HG03060 (cell line): ENCODE data around the gene CNTNAP2.

Experiments
- ATAC-seq: cut with Tn5 transposase; IDR thresholded peaks from one replicate; pipeline ENCODE4 v1.9.1; 2021; ENCODE audit warnings: low read depth, moderate number of reproducible peaks; ENCODE audit not compliant: unreplicated experiment

Gene CNTNAP2

DNA sequence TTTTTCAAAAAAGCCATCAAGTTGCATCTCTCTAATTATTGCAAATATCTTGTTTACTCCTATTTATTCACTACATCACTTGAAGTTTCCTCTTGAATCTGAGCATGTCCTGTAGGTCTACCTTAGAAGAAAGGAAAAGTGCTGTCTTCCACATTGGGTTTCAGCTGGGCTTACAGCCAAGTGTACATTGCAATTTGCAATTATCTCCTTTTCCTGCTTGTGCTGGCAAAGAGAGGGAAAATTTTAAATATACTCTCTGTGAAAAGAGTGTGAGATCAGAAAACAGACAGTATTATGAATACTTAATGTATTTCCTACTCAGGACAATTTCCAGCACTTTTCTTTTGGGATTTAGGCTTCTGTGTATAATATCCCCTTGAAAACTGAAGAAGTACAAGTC lies 839.7 kb downstream of the CNTNAP2 start:
- ATAC-seq: no peak

DNA sequence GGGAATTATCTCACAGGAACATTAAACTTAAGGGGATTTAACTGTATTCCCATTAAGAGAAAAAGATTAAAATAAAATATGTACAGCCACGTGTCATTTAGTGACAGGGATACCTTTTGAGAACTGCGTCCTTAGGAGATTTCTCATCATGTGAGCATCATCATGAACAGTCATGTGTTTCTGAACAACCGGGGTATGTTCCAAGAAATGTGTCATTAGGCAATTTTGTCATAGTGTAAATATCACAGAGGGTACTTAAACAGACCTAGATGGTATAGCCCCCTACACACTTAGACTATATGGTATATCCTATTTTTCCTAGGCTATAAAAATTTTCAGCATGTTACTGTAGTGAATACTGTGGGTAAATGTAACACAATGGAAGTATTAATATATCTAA lies 840.3 kb downstream of the CNTNAP2 start:
- no peak for ATAC-seq

DNA sequence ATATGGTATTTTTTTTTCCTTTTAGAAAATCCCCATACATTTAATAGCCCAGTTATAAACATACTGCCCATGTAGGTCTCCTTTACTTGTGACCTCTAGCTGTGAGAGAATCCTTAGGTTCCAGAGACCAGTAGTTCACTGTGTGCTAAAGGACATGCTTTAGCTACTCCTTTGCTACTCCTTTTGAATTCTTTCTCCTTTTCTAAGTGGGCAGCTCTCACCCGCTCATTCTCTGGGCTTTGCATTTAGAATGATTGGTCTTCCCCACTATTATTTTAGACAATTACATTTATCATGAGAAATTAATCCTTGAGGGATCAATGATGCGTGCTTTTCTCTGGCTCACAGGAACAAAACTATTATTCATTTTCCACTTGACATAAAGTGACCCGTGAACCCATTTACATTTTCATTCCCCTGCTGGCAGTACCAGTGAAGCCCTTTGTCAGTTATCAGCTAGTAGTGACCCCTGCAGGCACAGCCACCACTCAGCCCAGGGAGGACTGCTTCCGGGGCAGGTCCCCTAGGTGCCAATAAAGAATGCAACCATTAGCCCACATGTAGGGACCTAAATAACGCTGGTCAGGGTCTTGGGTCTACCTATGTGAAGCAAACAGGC lies 844.3 kb downstream of the CNTNAP2 start:
- no peak for ATAC-seq

DNA sequence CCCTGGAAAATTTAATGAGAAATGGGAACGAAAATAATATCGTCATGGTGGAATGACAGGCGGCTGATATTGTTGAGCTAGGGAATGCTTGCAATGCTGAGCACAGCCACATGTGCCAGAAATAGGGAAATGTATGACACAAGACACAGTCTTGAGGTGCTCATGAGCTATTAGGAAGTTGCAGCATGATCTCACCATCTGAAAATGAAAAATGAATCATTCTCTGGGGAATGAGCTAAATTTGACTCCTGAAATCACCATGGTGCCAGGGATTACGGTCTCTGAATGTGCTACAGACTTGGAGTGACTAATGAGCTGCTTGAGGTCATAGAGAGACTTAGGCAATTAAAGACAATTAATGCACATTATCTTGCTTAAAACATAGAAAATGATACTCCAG lies 845.0 kb downstream of the CNTNAP2 start:
- ATAC-seq: no peak

DNA sequence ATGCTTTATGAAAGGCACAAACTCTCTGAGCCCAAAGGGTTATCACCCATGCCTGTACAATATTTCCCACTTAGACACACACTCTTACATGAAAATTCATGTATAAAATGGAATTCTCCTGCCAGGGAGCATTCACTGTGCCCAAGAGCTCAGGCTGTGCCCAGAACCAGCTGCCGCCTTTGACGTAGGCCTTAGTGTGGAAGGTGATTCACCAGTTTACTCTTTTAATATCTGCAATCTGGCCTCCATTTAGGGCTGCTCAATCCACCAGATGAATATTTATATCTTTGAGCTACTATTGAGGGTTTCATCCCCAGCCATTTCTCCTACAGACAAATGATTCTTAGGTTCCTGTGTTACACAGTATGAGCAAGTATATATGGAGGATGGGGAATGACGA lies 849.7 kb downstream of the CNTNAP2 start:
- no peak for ATAC-seq

DNA sequence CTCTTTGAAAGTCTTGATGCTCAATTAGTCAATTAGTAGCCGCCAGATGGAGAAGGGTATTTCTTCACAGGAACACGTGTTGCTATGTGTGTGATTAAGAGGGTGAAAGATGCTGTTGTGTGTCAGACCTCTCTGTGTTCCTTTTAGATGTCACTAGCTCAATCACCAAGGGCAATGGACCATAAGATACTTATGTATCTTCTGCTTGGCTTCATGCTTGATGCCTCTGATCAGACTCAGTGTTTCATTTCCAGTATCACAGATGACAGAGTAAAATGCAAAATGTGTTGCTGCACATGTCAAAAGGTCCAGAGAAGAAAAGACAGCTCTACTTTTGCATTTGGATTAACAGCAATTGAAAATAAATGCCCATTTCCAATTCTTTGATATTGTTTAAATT lies 865.9 kb downstream of the CNTNAP2 start:
- no peak for ATAC-seq

DNA sequence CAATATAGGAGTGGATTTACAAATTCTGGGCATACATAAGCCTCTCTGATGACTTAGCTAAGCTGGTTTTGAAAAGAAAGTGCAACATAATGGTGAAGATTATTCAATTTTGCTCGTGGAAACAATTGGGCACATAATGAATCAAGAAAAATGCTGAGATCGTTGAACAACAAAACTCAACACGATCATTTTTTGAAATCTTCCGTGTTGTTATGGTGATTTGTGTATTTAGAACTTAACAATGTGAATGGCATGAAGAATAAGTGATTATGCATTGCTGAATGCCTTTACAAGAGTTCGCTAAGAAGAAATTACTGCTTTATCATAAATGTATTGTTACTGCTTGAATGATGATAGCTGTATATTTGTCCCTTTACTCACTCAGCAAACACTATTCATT lies 875.0 kb downstream of the CNTNAP2 start:
- no peak for ATAC-seq

DNA sequence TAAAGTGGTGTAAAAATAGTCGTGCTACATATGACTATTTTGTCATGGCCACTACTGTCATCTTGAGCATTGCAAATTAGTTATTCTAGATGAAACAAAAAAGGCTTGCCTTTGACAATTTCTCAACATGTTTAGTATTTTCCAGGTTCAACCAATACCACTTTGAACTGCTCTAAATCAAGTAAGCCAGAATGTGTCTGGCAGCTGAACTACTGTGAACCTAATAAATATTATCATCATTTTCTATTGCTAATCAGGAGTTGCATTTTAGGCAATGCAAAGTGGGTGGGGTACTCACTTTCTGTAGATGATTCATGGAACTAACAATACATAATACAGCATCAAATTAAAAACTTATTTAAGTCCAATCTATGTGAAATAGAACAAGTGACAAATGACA lies 877.2 kb downstream of the CNTNAP2 start:
- no peak for ATAC-seq

DNA sequence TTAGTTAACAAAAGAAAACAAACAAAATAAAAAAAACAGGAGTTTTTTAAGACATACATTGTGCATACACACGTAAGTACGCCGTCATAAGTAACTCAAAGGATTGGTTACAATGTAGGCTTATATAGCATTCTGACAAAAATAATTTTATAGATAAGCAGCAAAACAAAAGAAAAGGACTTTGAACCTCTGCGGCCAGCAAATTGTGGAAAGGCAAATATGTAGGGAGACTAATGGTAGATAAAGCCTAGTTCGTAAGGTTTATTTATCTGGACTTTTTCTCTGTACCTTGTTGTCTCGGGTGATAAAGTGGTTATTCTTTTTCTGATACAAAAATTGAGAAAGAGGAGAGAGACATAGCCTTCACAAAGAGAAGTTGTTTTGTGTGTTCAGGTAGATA lies 891.9 kb downstream of the CNTNAP2 start:
- ATAC-seq: no peak

DNA sequence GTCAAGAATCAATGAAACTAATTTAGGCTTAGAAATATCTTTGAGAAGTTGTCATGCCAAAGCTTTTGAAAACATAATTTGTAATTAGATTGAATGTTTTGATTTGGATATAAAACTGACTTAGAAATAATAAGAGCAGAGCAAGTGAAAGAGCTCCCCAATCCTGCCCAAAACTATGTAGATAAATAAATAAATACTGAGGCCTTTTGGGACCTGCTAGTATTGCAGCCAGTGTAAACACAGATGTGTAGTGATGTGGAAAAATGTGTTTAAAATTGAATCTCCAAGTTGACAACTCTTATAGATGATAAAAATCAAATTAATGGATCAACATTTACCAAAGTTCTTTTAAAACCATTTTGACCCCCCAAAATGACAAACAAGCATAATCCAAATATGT lies 896.1 kb downstream of the CNTNAP2 start:
- no peak for ATAC-seq

DNA sequence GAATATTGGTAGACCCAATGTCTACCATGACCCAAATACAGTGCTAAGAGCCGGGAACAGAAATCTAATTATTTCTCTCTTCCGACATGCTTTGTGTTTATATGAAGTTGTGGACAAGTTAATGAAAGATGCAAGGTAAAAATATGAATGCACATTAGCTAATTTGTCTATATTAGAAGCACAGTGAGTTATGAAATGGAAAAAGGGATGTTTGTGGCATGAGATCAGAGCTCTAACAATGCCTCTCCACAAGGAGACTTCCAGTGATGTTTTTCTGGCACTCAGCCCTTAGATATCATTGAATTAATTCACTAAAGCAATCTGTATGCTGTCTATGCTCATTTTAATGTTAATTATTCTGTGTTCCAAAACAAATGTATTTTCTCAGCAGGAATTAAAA lies 897.2 kb downstream of the CNTNAP2 start:
- ATAC-seq: no peak

DNA sequence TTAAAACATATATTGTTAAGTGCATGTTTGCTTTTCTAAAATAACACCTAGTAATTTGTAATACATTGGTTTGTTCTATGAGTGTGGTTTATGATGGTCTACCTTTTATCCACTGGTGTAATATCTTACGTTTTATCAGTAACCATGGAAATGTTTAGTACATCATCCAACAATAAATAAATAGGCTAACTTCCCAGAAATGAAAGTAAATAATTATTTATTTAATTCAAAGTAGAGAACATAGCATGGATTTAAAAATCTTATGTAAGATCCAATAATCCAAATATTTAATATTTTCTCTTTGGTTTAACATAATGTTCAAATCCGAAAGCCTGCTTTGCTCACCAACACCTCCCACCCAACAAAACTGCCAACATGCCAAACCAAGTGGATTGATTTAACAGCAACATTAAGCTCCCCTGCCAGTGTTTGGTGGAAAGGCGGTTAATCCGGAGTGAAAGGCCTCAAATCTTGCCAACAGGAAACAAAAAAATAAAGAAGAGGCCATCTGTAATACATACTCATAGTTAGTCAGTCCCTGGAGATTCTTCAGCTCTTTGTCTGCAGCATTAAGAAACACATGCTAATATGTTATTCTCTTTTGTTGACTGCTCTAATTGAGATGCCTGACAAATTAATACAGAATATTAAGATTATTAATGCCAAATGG lies 897.8 kb downstream of the CNTNAP2 start:
- ATAC-seq: no peak

DNA sequence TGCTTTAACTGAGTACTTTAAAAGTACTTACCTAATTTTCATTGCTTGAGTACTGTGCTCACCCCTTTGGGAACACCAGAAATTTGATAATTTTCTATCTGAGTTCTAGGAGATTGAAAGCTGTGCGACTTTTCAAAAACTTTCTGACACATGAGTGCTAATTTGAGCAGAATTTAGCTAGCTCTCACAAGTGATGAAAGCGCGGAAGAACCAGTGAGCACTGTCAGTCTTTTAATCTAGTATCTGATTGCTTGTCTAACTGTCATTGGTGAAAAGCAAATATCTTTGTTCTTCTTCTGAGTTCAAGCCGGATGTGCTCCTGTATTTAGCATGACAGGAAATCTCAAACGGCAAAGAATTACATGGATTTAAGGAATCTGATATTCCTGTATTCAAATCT lies 899.4 kb downstream of the CNTNAP2 start:
- no peak for ATAC-seq

DNA sequence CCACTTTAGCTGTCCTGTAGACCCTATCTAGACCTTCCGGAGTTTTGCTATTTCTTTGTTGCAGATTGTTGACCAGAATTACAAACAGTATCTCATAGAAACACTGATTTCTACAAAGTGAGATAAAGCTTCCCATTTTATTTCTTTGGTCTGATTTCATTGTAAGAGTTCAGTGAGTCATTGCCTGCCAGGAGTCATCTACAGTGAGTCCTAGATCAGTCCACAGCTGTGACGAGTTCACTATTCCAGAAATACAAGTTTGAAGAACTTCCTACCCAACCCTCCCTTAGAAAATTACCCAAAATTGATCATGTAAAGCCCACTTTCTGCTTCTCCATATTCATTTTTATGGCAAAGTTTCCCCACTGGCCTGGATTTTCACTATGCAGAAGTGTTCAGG lies 905.5 kb downstream of the CNTNAP2 start:
- ATAC-seq: no peak

DNA sequence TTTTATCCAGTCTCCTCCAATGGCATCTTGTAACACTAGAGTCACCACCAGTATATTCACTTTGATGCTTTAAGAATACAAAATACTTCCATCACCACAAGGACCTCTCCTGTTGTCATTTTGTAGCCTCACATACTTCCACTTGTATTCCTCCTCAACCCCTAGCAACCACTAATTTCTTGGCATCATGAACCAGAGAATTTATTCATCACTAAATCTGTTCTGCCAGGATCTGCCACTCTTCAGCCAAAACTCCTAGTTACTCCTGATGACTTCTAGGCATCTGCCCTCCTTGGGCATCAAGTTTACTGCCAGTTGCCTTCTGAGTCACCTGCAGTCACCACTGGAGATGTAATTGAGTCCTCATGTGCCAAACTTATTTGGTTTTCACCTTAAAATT lies 906.8 kb downstream of the CNTNAP2 start:
- no peak for ATAC-seq

DNA sequence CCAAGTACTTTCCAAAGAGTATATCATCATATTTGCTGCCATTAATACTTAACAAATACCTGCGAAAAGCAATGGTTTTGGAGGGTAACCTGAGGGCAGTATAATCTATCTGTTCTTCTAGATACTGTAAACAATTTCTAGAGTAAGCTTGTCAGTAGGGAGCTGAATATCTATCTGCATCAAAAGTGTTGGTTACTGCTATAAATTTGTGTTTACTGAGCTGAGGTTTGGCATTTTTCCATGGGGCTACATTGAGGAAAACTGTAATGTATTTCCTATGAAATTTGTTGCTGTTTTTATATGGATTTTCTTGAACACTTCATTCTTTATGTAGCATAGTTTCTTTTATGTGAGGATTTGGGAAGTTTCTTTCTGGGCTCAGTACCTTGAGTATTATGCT lies 913.4 kb downstream of the CNTNAP2 start:
- ATAC-seq: no peak

DNA sequence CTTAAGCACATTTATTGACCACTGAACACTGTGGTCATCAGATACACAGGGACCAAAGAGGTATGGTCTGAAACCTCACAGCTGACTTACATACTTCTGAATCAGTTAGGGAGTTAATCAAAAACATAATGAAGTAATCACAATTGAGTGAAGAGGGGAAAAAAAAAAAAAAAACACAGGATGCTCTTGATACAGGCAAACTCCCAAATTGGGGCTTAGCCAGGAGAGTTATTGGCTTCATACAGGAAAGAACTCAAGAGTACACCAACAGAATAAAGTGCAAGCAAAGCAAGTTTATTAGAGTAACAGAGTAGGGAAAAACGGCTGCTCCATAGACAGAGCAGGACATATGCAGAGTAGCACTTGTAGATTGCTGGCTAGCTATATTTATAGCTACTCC lies 917.0 kb downstream of the CNTNAP2 start:
- ATAC-seq: no peak

DNA sequence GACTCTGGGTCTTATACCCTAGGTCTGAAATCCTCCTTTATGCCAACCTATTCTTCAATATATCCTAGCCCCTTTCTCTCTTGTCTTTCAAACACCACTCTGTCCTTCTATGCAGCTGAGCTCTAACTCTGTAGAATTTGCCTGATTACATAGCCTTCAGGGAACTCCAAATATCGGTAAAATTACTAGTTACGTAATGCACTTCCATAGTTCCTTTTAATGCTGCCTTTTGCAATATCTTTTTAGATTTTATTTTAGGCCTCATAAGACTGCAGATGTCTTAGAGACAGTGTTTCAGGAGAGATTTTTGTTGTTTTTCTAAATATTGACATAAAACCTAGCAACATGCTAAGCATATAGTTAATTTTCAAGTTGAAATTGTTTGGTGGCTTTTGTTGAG lies 924.8 kb downstream of the CNTNAP2 start:
- ATAC-seq: no peak

DNA sequence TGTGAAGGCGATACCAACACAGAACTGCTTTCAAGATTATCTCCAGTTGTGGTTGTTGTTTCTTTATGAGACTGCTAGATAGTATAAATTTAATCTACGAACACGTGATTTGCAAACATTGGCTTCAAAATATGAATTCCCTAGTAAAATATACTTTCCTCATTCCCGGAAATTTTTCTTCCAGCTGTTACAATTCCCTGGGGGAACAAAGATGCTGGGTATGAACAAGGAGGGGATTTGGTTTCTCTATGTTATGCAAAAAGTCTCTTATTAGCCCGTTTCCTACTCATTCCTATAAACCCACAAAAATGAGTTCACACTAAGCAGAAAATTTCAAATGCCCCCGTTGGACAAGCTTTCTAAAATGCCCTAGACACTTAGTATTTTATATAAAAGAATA lies 928.3 kb downstream of the CNTNAP2 start:
- no peak for ATAC-seq

DNA sequence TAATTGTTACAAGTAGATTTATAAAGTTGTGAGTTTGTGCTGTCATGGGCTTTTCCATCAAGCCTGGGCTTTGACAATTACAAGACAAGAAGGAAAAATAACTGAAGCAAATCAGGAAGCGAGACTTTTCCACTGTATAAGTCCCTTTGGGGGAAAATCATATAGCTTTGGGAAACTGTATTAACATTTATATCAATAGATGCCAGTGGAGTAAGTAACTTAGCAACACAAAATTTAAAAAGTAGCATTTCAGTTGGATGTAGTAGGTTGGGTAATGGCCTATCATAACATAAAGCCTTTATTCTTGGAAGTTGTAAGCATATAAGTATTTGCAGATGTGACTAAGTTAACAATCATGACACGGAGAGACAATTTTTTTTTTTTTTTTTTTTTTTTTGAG lies 931.1 kb downstream of the CNTNAP2 start:
- no peak for ATAC-seq

DNA sequence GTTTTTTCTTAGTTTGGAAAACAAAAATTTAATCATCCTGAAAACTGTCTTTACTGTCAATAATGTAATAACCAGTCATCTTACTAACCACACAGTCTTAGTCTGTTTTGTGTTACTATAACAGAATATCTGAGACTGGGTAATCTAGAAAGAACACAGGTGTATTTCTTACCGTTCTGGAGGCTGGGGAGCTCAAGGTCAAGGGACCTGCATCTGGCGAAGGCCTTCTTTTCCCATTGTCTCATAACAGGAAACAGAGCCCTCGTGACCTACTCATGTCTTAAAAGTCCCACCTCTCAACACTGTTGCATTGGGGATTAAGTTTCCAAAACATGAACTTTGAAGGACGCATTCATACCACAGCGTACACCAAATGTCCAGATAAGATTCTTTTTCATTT lies 932.3 kb downstream of the CNTNAP2 start:
- no peak for ATAC-seq

DNA sequence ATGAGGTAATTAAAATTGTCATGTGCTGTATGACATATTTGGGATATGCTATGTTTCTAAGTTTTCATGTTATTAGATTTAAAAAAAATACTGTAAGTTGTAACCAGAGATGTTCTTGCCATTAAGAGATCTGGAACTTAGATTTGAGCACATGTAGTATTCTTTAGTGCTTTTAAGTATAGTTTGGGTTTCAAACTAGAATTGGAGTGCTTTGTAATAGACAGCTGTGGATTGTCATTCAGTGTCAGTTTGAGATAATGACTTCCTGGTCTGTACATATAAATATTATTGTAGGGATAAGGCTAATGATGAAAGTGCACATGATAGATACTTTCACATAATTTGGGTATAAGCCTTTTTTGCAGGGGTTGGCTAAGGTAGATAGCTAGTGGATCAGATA lies 936.2 kb downstream of the CNTNAP2 start:
- ATAC-seq: no peak

DNA sequence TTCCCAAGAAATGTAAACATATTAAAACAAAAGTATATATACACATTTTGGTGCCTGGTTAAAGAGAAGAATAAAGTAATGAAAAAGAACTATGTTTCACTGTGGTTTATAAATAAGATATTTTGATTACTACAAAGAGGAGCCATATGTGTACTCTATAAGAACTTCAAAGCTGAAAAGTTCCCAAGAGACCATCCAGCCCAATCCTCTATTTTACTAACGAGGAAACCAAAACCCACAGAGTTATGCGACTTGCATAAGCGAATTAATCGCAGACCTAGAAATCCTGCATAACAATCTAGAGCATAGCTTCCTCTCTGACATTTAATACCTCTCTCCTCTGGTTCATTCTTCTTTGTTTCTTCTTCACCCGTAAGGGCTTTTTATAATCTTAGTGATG lies 937.1 kb downstream of the CNTNAP2 start:
- no peak for ATAC-seq
